IMR-90 (cell line): ENCODE results near the gene RIC3. TPM values are rescaled to one million over a fixed set of nuclear protein-coding genes. Genes with fewer than 3 reads are reported as not detected.

ENCODE experiments used
- ATAC-seq: fragments of 200-7000 bp; cut with Tn5 transposase; 2 replicates; pipeline ENCODE4 v1.9.1; 2020; ENCODE audit warnings: low read depth, mild to moderate bottlenecking, moderate library complexity
- BruUV-seq: library from RNA; stranded (reverse); fragments of 400-500 nt; replicated peaks from 2 replicates; lab custom pipeline; 2021; lab: Mats Ljungman, UMichigan
- CTCF ChIA-PET: fragments of 300-600 bp; formaldehyde crosslinking; extraction: SDS; loops from one replicate; lab custom pipeline; 2021; ENCODE audit warnings: antibody characterized with exemption; lab: Yijun Ruan, JAX
- POLR2A ChIA-PET: fragments of 300-600 bp; sonication (Branson Sonifier 250); formaldehyde crosslinking; loops from one replicate; lab custom pipeline; 2022; ENCODE audit warnings: antibody characterized with exemption; ENCODE audit not compliant: unreplicated experiment; lab: Charles Lee
- DNase-seq: peaks from one replicate; pipeline ENCODE4 v3.0.0; 2013
- H2AFZ ChIP-seq: replicated peaks from 2 replicates; pipeline ENCODE3; 2013; ENCODE audit warnings: low read length, mild to moderate bottlenecking; ENCODE audit not compliant: poor library complexity
- H2AK5ac ChIP-seq: 2 replicates; pipeline ENCODE4 v1.6.1; 2013; ENCODE audit warnings: low read depth, low read length, inconsistent platforms
- H2AK9ac ChIP-seq: replicated peaks from 2 replicates; pipeline ENCODE3; 2013; ENCODE audit warnings: mild to moderate bottlenecking, low read depth, low read length, moderate library complexity; ENCODE audit not compliant: poor library complexity
- H2BK120ac ChIP-seq: 2 replicates; pipeline ENCODE4 v1.6.1; 2013; ENCODE audit warnings: low read depth, low read length, inconsistent platforms
- H2BK15ac ChIP-seq: 3 replicates; pipeline ENCODE4 v1.6.1; 2013; ENCODE audit warnings: low read depth, low read length, inconsistent platforms
- H2BK20ac ChIP-seq: 2 replicates; pipeline ENCODE4 v1.6.1; 2013; ENCODE audit warnings: low read depth, mild to moderate bottlenecking, inconsistent platforms, low read length, moderate library complexity
- H2BK5ac ChIP-seq: 2 replicates; pipeline ENCODE4 v1.6.1; 2013; ENCODE audit warnings: mild to moderate bottlenecking, low read depth, low read length, inconsistent platforms; ENCODE audit not compliant: poor library complexity, severe bottlenecking
- H3K14ac ChIP-seq: replicated peaks from 2 replicates; pipeline ENCODE4 v1.6.1; 2013; ENCODE audit warnings: low read depth, low read length, inconsistent platforms
- H3K18ac ChIP-seq: 2 replicates; pipeline ENCODE4 v1.6.1; 2013; ENCODE audit warnings: low read depth, low read length, control low read depth
- H3K23ac ChIP-seq: 2 replicates; pipeline ENCODE4 v1.6.1; 2013; ENCODE audit warnings: low read depth, low read length, inconsistent platforms
- H3K27ac ChIP-seq: 2 replicates; pipeline ENCODE4 v1.5.1; 2013; ENCODE audit warnings: mild to moderate bottlenecking, control low read depth, low read length; ENCODE audit not compliant: insufficient read depth
- H3K27me3 ChIP-seq: 2 replicates; pipeline ENCODE4 v1.6.1; 2013; ENCODE audit warnings: low read length; ENCODE audit not compliant: control insufficient read depth, insufficient read depth
- H3K36me3 ChIP-seq: 2 replicates; pipeline ENCODE4 v1.6.1; 2013; ENCODE audit warnings: low read length, mixed read lengths; ENCODE audit not compliant: control insufficient read depth, insufficient read depth
- H3K4ac ChIP-seq: 2 replicates; pipeline ENCODE4 v1.6.1; 2013; ENCODE audit warnings: low read depth, low read length, inconsistent platforms
- H3K4me1 ChIP-seq: 2 replicates; pipeline ENCODE4 v1.6.1; 2013; ENCODE audit warnings: low read length, mixed read lengths; ENCODE audit not compliant: control insufficient read depth, insufficient read depth
- H3K4me2 ChIP-seq: 2 replicates; pipeline ENCODE4 v1.6.1; 2013; ENCODE audit warnings: low read depth, mild to moderate bottlenecking, control low read depth, low read length, moderate library complexity
- H3K4me3 ChIP-seq: 2 replicates; pipeline ENCODE4 v1.5.1; 2013; ENCODE audit warnings: low read depth, mild to moderate bottlenecking, control low read depth, low read length, moderate library complexity; ENCODE audit not compliant: insufficient read depth
- H3K56ac ChIP-seq: 2 replicates; pipeline ENCODE4 v1.6.1; 2013; ENCODE audit warnings: low read length, inconsistent platforms; ENCODE audit not compliant: insufficient read depth; ENCODE audit errors: extremely low read depth
- H3K79me1 ChIP-seq, 2 experiments: 2 replicates each; pipeline ENCODE4 v1.6.1; 2013; ENCODE audit warnings: low read length in 2 of 2, inconsistent platforms in 1 of 2, low read depth in 1 of 2
- H3K9ac ChIP-seq: 2 replicates; pipeline ENCODE4 v1.6.1; 2013; ENCODE audit warnings: low read depth, low read length, control low read depth
- H3K9me1 ChIP-seq: 2 replicates; pipeline ENCODE4 v1.6.1; 2013; ENCODE audit warnings: low read length, inconsistent platforms; ENCODE audit not compliant: insufficient read depth
- H3K9me3 ChIP-seq: 2 replicates; pipeline ENCODE4 v1.6.1; 2013; ENCODE audit warnings: low read length; ENCODE audit not compliant: control insufficient read depth, insufficient read depth
- H4K20me1 ChIP-seq: 2 replicates; pipeline ENCODE4 v1.6.1; 2013; ENCODE audit warnings: low read length, inconsistent platforms; ENCODE audit not compliant: insufficient read depth
- H4K5ac ChIP-seq: 2 replicates; pipeline ENCODE4 v1.6.1; 2013; ENCODE audit warnings: mild to moderate bottlenecking, low read depth, low read length, control low read depth
- H4K8ac ChIP-seq, 2 experiments: 2 replicates each; pipeline ENCODE4 v1.6.1; 2013; ENCODE audit warnings: low read depth in 2 of 2, low read length in 2 of 2, control low read depth in 1 of 2, inconsistent platforms in 1 of 2
- H4K91ac ChIP-seq: 2 replicates; pipeline ENCODE4 v1.6.1; 2013; ENCODE audit warnings: low read depth, low read length, inconsistent platforms; ENCODE audit not compliant: insufficient read depth
- BHLHE40 ChIP-seq: fragments of 150-350 bp; IDR thresholded peaks from 2 replicates; pipeline ENCODE4 v1.6.1; 2016; ENCODE audit warnings: mild to moderate bottlenecking, low read depth, low read length
- CEBPB ChIP-seq: IDR thresholded peaks from 2 replicates; pipeline ENCODE4 v1.6.1; 2012; ENCODE audit warnings: low read depth, low read length, improper control_type of control experiment
- CHD1 ChIP-seq: IDR thresholded peaks from 2 replicates; pipeline ENCODE4 v1.6.1; 2012; ENCODE audit warnings: low read depth, low read length, improper control_type of control experiment
- CTCF ChIP-seq: conservative IDR thresholded peaks from 2 replicates; pipeline ENCODE4 v1.5.1; 2012; ENCODE audit warnings: mild to moderate bottlenecking, low read depth, low read length, improper control_type of control experiment
- FOS ChIP-seq: fragments of 150-350 bp; IDR thresholded peaks from 2 replicates; pipeline ENCODE4 v1.6.1; 2016; ENCODE audit warnings: low read depth, low read length
- MXI1 ChIP-seq: IDR thresholded peaks from 2 replicates; pipeline ENCODE4 v1.6.1; 2012; ENCODE audit warnings: low read depth, mild to moderate bottlenecking, low read length, moderate library complexity, borderline replicate concordance
- NFE2L2 ChIP-seq: fragments of 150-350 bp; IDR thresholded peaks from 2 replicates; pipeline ENCODE4 v1.6.1; 2016; ENCODE audit warnings: low read depth, mild to moderate bottlenecking, low read length
- POLR2A ChIP-seq: IDR thresholded peaks from 2 replicates; pipeline ENCODE4 v1.6.1; 2012; ENCODE audit warnings: mild to moderate bottlenecking, low read depth, low read length
- RAD21 ChIP-seq: IDR thresholded peaks from 2 replicates; pipeline ENCODE4 v1.6.1; 2012; ENCODE audit warnings: low read length, improper control_type of control experiment
- RCOR1 ChIP-seq: IDR thresholded peaks from 2 replicates; pipeline ENCODE4 v1.6.1; 2012; ENCODE audit warnings: mild to moderate bottlenecking, low read length, improper control_type of control experiment; ENCODE audit not compliant: insufficient replicate concordance
- SMC3 ChIP-seq: fragments of 150-350 bp; IDR thresholded peaks from 2 replicates; pipeline ENCODE4 v1.6.1; 2016; ENCODE audit warnings: low read depth, mild to moderate bottlenecking, antibody characterized with exemption, low read length, moderate library complexity
- WGBS, 2 experiments: methylation state at CpG; one replicate each; pipeline versions ENCODE4 v1.1.5 to v1.1.7; 2013; ENCODE audit warnings: missing lambda C conversion rate in 2 of 2; ENCODE audit not compliant: insufficient read length in 1 of 2; ENCODE audit errors: extremely low coverage in 2 of 2; 5-methylcytosine and 5-hydroxymethylcytosine counted together
- dilution Hi-C: fragments of 300-500 bp; cut with HindIII; formaldehyde crosslinking; loops from one replicate; pipeline ENCODE4 v1.14.3; 2018; ENCODE audit warnings: low sequenced_read_pairs; ENCODE audit not compliant: unreplicated experiment
- in situ Hi-C: fragments of 300-500 bp; cut with MboI; formaldehyde crosslinking; loops from 3 replicates; pipeline ENCODE4 v1.14.3; 2019; ENCODE audit warnings: low sequenced_read_pairs, inconsistent platforms, mixed read lengths
- intact Hi-C: fragments of 100-400 bp; cut with micrococcal nuclease; formaldehyde crosslinking; loops from 2 replicates; pipeline ENCODE4 v1.10.0; 2022
- polyA plus RNA-seq, 3 experiments: library from polyadenylated mRNA; depleted of rRNA; stranded (reverse); fragments of >200 nt; gene quantifications; 2 replicates each; pipeline ENCODE4 v1.2.3, GENCODE V29; 2012; ENCODE audit warnings: low replicate concordance in 1 of 3
- total RNA-seq: library from RNA; depleted of rRNA; stranded (reverse); fragments of >200 nt; gene quantifications from 2 replicates; pipeline ENCODE4 v1.2.3, GENCODE V29; 2012
- TF ChIP-seq, protein P1 (sequence below): fragments of 150-350 bp; IDR thresholded peaks from 2 replicates; pipeline ENCODE4 v1.6.1; 2017; ENCODE audit warnings: mild to moderate bottlenecking, antibody characterized with exemption, low read length, low read depth

The RIC3 gene
- total and polyA plus RNA-seq, 2 of the 4 experiments (the other 2 are of a cell fraction) = not detected

DNA sequence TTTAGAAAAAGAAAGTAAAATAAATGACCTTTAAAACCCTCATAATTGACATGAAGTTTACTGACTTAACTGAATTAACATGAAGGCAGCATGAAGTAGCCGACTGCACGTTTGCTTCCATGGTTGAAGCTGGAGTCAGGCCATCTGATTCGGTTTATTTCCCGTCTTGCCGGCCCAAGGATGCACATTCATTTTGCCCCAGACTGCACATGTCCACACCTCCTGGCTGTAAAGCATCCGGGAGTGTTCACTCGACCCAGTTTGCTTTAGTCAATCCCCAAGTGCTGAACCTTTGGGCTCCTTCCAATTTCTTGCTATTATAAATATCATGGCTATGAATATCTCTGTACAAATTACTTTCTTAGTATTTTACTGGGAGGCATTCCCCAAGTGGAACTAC is 105.5 kb downstream of the RIC3 start:
- H3K4ac ChIP-seq = 0 out of 2 replicates have a peak overlapping the region, but pooled peaks have one; percentile 2
- H4K20me1 ChIP-seq = 0 out of 2 replicates have a peak, but pooled peaks cover under 1% of the 10 kb centered on the region
- no peak overlapping the region for H3K27ac ChIP-seq
- H2AK5ac ChIP-seq = no peak overlapping the region; the same call in 1 of the 2 replicates
- no peak overlapping the region for H3K56ac ChIP-seq
- dilution Hi-C loops = no loop called here
- H3K4me2 ChIP-seq = peak overlapping the region; percentile 15
- no peak overlapping the region for H3K4me3 ChIP-seq
- CTCF ChIA-PET = no interaction called here
- H3K9me3 ChIP-seq = no peaks in the 10 kb centered on the region
- TF ChIP-seq, protein P1, sequence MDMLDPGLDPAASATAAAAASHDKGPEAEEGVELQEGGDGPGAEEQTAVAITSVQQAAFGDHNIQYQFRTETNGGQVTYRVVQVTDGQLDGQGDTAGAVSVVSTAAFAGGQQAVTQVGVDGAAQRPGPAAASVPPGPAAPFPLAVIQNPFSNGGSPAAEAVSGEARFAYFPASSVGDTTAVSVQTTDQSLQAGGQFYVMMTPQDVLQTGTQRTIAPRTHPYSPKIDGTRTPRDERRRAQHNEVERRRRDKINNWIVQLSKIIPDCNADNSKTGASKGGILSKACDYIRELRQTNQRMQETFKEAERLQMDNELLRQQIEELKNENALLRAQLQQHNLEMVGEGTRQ = no peak
- TF ChIP-seq CHD1 (no peak), SMC3 (no peak), BHLHE40 (peak; percentile 18; the same call in 1 of the 2 replicates), NFE2L2 (no peak), RAD21 (no peak), MXI1 (0 out of 2 replicates have a peak, but pooled peaks have one; percentile 8), CTCF (no peak), FOS (no peak), RCOR1 (no peak), POLR2A (no peak), CEBPB (no peak)
- peak; percentile 69 for ATAC-seq
- H4K8ac ChIP-seq = no peak overlapping the region
- H3K14ac ChIP-seq = 0 out of 2 replicates have a peak overlapping the region, but pooled peaks have one; percentile 7
- H3K23ac ChIP-seq = peak overlapping the region; percentile 16; the same call in 1 of the 2 replicates
- WGBS, 2 experiments = 0% methylated on average over 5 of the region's 7 CpGs; no CpG with 5 or more reads in 1 of the 2 experiments
- POLR2A ChIA-PET = no interaction called here
- DNase-seq = peak; percentile 72
- peaks cover 11% of the 10 kb centered on the region; the same call in 1 of the 2 replicates for H3K9me1 ChIP-seq
- in situ Hi-C loops = no loop called here
- no peak overlapping the region for H2BK20ac ChIP-seq
- H3K79me1 ChIP-seq = no peaks in the 10 kb centered on the region
- H2AK9ac ChIP-seq = no peak overlapping the region
- no peaks in the 10 kb centered on the region; the same call in 1 of the 2 replicates for H3K27me3 ChIP-seq
- H2BK5ac ChIP-seq = no peak overlapping the region
- peak overlapping the region; percentile 65 for H2AFZ ChIP-seq
- H3K18ac ChIP-seq = no peak overlapping the region
- H4K91ac ChIP-seq = no peak overlapping the region
- no peak overlapping the region for H4K5ac ChIP-seq
- no TSS peak for BruUV-seq
- no peak overlapping the region for H2BK120ac ChIP-seq
- no peaks in the 10 kb centered on the region for H3K36me3 ChIP-seq
- no peak overlapping the region for H3K9ac ChIP-seq
- H2BK15ac ChIP-seq = no peak overlapping the region
- peaks cover 10% of the 10 kb centered on the region for H3K4me1 ChIP-seq
- intact Hi-C loops = no loop called here
